Placental epithelial cell (primary cell): ENCODE results near the gene PUS3. TPM values are rescaled to one million over a fixed set of nuclear protein-coding genes. Genes with fewer than 3 reads are reported as not detected.

ENCODE experiments used
- total RNA-seq: library from RNA; depleted of rRNA; stranded (reverse); fragments of >200 nt; gene quantifications from 2 replicates; pipeline ENCODE4 v1.2.3, GENCODE V29; 2012

The PUS3 gene
- total RNA-seq = 11.5 and 18.5 TPM in 2 replicates

GRCh38 chr11:125902927-125903710, at the start of gene PUS3:
Gene PUS3, minus strand, starts transcription at chr11:125903206. Its CDS starts 6,922 bp downstream, at chr11:125896284.

GRCh38 chr11:125945797-125946520, 43.0 kb upstream of the PUS3 start, which contains the start of gene VSIG10L2:
Gene VSIG10L2, plus strand, starts transcription at chr11:125946044. Its CDS starts 12 bp downstream, at chr11:125946056.

GRCh38 chr11:125903711-125904659, 979 bp upstream of the PUS3 start, which contains the start of gene DDX25:
Gene DDX25, plus strand, starts transcription at chr11:125904508. Its CDS starts 10 bp downstream, at chr11:125904518.

GRCh38 chr11:125887373-125888324, 15.4 kb downstream of the PUS3 start, which contains the start of gene HYLS1:
Gene HYLS1, plus strand, starts transcription at chr11:125887668. Its CDS starts 11,701 bp downstream, at chr11:125899369.

Other genes with a start within 250 kb of the PUS3 start
- gene ACRV1, start 222.4 kb downstream of the PUS3 start, total RNA-seq = not detected in 2 replicates
- gene PATE1, start 156.9 kb downstream of the PUS3 start, total RNA-seq = not detected in 2 replicates
- gene PATE2, start 124.4 kb downstream of the PUS3 start, total RNA-seq = not detected in 2 replicates
- gene PATE3, start 115.1 kb downstream of the PUS3 start, total RNA-seq = not detected in 2 replicates
- not detected in 2 replicates for gene PATE4, start 69.9 kb downstream of the PUS3 start, total RNA-seq
- gene HYLS1, start 15.5 kb downstream of the PUS3 start, total RNA-seq = 3.6 and 3.9 TPM in 2 replicates
- 0.79 TPM in 1 of 2 replicates, not detected in the other for gene DDX25, start 1.3 kb upstream of the PUS3 start, total RNA-seq
- not detected in 2 replicates for gene VSIG10L2, start 42.8 kb upstream of the PUS3 start, total RNA-seq
- 31.6 and 221 TPM in 2 replicates for gene CDON, start 159.7 kb upstream of the PUS3 start, total RNA-seq